ENCODE data around the gene ZNF575. TPM values are rescaled to one million over a fixed set of nuclear protein-coding genes. Genes with fewer than 3 reads are reported as not detected.

ZNF575 gene
- total RNA-seq, 2 experiments from 2014 or later: 2.0 TPM; not detected in 1

GRCh38 chr19:43499042-43499441 is 33.9 kb upstream of the ZNF575 start:
- H2AFZ ChIP-seq (ENCODE audit: low read length): no peak overlapping the region
- no peaks in the 10 kb centered on the region for H3K79me2 ChIP-seq (ENCODE audit: insufficient read depth, low read depth, low read length)
- no peak overlapping the region for H3K27ac ChIP-seq (ENCODE audit: low read depth, low read length, poor library complexity, severe bottlenecking)
- no peak overlapping the region for H3K4me2 ChIP-seq (ENCODE audit: low read length)
- H4K20me1 ChIP-seq (ENCODE audit: insufficient read depth, low read length): no peaks in the 10 kb centered on the region
- no TSS peak for BruUV-seq (replicated peaks)
- DNase-seq (ENCODE audit: low spot score): no peak
- no peak for TF ChIP-seq EZH2phosphoT487 (IDR thresholded peaks at IDR 0.05; ENCODE audit: borderline replicate concordance, low read depth, low read length)
- TF ChIP-seq CTCF (conservative IDR thresholded peaks at IDR 0.05; ENCODE audit: low read length): no peak
- no peaks in the 10 kb centered on the region for H3K9me2 ChIP-seq (ENCODE audit: insufficient read depth, low read length)
- peaks cover 6% of the 10 kb centered on the region for H3K4me1 ChIP-seq (ENCODE audit: insufficient read depth, low read length, poor library complexity, severe bottlenecking)
- ChIA-PET CTCF (ENCODE audit: unreplicated experiment) (no interaction called here), POLR2A (no interaction called here)
- intact Hi-C loops (cut with micrococcal nuclease; ENCODE audit: unreplicated experiment): no loop called here
- H3K36me3 ChIP-seq (ENCODE audit: insufficient read depth, low read length): no peaks in the 10 kb centered on the region
- H3K4me3 ChIP-seq (ENCODE audit: low read depth, low read length, poor library complexity, severe bottlenecking): no peak overlapping the region
- no peaks in the 10 kb centered on the region for H3K9me3 ChIP-seq (ENCODE audit: low read length)

- CTCF ChIA-PET (ENCODE audit: unreplicated experiment): interaction anchor here (0.9 kb wide), 1 partner anchor 38 kb away, joined by 10 read pairs; no protein-coding TSS in a partner anchor
- TF ChIP-seq CTCF (conservative IDR thresholded peaks at IDR 0.05; ENCODE audit: low read length): no peak
- TF ChIP-seq EZH2phosphoT487 (IDR thresholded peaks at IDR 0.05; ENCODE audit: borderline replicate concordance, low read depth, low read length): no peak
- H3K27ac ChIP-seq (ENCODE audit: low read depth, low read length, poor library complexity, severe bottlenecking): no peak overlapping the region
These were observed 31.1 kb upstream of the ZNF575 start for GRCh38 chr19:43501661-43502418.

GRCh38 chr19:43502419-43502976 is 30.5 kb upstream of the ZNF575 start:
- Histone ChIP-seq H3K4me1 (ENCODE audit: insufficient read depth, low read length, poor library complexity, severe bottlenecking) (peaks cover 16% of the 10 kb centered on the region), H2AFZ (ENCODE audit: low read length) (no peak overlapping the region), H3K9me3 (ENCODE audit: low read length) (no peaks in the 10 kb centered on the region), H3K27ac (ENCODE audit: low read depth, low read length, poor library complexity, severe bottlenecking) (no peak overlapping the region), H4K20me1 (ENCODE audit: insufficient read depth, low read length) (no peaks in the 10 kb centered on the region), H3K36me3 (ENCODE audit: insufficient read depth, low read length) (no peaks in the 10 kb centered on the region), H3K9me2 (ENCODE audit: insufficient read depth, low read length) (no peaks in the 10 kb centered on the region), H3K4me3 (ENCODE audit: low read depth, low read length, poor library complexity, severe bottlenecking) (no peak overlapping the region), H3K79me2 (ENCODE audit: insufficient read depth, low read depth, low read length) (no peaks in the 10 kb centered on the region), H3K4me2 (ENCODE audit: low read length) (no peak overlapping the region)
- CTCF ChIA-PET (ENCODE audit: unreplicated experiment): no interaction called here
- BruUV-seq (replicated peaks): no TSS peak
- POLR2A ChIA-PET: interaction anchor here (0.5 to 0.6 kb wide), 2 partner anchors 32 to 710 kb away, joined by 3 read pairs; no protein-coding TSS in a partner anchor
- DNase-seq (ENCODE audit: low spot score): no peak
- TF ChIP-seq EZH2phosphoT487 (IDR thresholded peaks at IDR 0.05; ENCODE audit: borderline replicate concordance, low read depth, low read length) (no peak), CTCF (conservative IDR thresholded peaks at IDR 0.05; ENCODE audit: low read length) (no peak)
- intact Hi-C loops (cut with micrococcal nuclease; ENCODE audit: unreplicated experiment): no loop called here

More at GRCh38 chr19:43501661-43502418, 31.1 kb upstream of the ZNF575 start:
- BruUV-seq (replicated peaks): no TSS peak
- Histone ChIP-seq H3K4me3 (ENCODE audit: low read depth, low read length, poor library complexity, severe bottlenecking) (no peak overlapping the region), H3K79me2 (ENCODE audit: insufficient read depth, low read depth, low read length) (no peaks in the 10 kb centered on the region), H3K4me2 (ENCODE audit: low read length) (no peak overlapping the region), H3K9me3 (ENCODE audit: low read length) (no peaks in the 10 kb centered on the region), H3K4me1 (ENCODE audit: insufficient read depth, low read length, poor library complexity, severe bottlenecking) (peaks cover 16% of the 10 kb centered on the region), H3K9me2 (ENCODE audit: insufficient read depth, low read length) (no peaks in the 10 kb centered on the region), H3K36me3 (ENCODE audit: insufficient read depth, low read length) (no peaks in the 10 kb centered on the region), H4K20me1 (ENCODE audit: insufficient read depth, low read length) (no peaks in the 10 kb centered on the region), H2AFZ (ENCODE audit: low read length) (no peak overlapping the region)
- POLR2A ChIA-PET: interaction anchor here (0.5 to 0.6 kb wide), 2 partner anchors 32 to 711 kb away, joined by 3 read pairs; no protein-coding TSS in a partner anchor
- intact Hi-C loops (cut with micrococcal nuclease; ENCODE audit: unreplicated experiment): no loop called here
- DNase-seq (ENCODE audit: low spot score): no peak

Measured in OCI-LY7 (cell line).